CD4-positive, alpha-beta T cell treated with Interleukin-12 subunit alpha and Interleukin-12 subunit beta, for 1 hour (primary cell): Measurements from ENCODE around the gene KCNIP4.

Experiments used
- DNase-seq: peaks from one replicate; pipeline ENCODE4 v3.0.0-alpha.2; 2020

KCNIP4 gene

DNA sequence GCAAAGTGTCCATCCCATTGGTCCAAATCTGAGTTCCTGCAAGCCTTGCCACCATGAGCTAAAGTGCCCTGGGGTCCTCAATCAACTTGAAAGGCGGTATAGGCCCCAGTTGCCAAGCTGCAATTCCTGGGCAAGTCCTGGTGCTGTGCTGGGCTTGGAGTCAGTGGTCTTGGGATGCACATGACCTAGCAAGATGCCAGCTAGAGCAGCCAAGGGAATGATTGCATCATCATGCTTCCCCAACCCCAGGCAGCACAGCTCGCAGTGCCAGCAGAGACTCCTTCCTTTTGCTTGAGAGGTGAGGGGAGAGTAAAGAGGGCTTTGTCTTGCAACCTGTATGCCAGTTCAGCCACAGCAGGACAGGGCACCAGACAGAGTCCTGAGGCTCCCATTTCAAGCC is 50.5 kb downstream of the KCNIP4 start:
- no peak for DNase-seq

DNA sequence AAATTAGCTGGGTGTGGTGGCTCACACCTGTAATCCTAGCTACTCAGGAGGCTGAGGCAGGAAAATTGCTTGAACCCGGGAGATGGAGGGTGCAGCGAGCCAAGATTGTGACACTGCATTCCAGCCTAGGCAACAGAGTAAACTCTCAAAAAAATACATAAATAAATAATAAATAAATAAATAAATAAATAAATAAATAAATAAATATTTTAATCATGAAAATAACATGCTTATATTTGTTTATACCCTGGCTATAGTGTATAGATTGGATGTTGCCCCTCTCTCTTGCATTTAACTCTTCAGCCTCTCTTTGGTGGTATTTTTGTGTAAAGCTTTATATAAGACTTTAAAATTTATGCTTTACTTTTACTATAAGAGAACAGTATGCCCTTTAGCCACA is 51.8 kb downstream of the KCNIP4 start:
- no peak for DNase-seq

DNA sequence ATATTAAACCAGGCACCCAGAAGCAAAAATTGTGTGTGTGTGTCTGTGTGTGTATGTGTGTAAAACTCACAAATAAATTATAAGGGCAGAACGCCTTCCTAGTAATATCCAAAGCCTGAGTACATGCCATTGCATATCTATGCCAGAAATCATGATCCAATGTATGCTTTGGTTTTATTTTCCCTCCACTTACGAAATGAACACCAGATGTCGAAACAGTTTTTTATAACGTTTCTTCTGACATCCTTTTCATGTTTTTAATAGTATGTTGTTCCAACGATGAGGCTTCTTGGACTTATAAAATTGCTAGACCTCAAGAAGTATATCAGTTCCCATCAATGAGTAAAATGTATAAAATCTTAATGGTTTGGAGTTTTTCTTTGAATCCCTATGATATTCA is 55.4 kb downstream of the KCNIP4 start:
- no peak for DNase-seq

DNA sequence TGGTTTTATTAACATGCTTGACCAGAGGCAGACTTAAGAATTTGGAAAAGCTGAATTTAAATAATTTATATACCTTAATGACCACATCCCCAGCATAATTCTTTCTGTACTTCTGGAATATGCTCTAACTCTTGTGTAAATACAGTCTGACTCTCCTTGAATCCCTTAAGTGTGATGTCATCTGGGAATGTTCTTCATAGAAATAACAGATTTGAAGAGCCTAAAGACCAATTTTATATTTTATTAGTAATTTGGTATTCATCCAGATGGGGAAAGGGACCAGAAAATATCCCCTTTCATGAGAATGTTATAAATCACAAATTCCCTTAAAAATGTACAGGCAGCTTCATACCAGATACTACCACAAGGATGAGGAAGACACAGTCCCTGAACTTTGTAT is 58.3 kb downstream of the KCNIP4 start:
- no peak for DNase-seq

DNA sequence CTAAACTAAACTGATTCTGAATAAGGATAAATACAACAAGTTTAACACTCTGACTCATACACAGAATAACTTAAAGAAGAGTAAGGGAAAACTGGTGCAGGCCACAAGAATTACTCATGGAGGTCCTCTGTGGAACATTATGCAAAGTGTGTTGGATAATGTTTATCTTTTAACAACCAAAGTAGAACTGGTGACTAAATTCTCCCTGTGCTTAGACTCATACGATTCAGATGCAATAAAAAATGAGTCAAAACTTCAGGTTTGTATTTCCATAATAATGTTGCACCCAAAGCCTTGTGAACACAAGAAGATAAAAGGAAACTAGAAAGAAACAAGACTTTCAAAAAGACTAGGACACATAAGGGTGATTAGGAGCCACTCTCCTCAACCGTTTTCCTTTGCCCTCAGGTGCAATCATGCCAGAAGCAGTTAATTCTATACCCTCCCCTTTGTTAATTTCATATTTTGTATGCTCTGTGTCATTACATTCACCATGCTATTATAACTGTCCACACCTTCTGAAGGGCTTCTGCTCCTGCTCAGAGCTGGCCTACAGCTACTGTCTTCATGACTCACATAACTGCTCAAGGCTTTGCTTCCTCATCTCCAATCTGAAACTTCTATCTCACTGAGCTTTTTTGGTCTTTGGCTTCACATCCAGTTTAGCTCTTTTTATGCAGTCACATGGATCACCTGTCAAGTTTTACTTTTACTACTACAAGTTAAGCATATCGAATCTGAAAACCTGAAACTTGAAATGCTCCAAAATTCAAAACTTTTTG is 60.2 kb downstream of the KCNIP4 start:
- DNase-seq = no peak

DNA sequence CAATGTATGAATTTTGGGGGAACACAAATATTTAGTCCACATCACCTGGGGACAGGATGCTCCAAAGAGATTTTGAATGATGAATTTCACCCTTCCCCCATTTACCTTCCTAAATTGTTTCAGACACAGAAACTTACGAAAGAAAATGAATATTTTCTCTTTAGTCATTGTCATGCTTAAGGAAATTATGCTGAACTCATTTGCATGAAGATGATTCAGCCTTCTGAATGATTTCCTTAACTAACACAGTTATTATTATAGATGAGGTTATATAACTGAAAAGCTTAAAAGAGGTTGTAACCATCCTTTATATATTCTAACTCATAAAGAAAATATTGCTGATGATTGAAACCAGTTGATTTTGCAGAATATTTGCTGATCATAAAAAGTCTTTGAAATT is 61.1 kb downstream of the KCNIP4 start:
- DNase-seq = no peak

DNA sequence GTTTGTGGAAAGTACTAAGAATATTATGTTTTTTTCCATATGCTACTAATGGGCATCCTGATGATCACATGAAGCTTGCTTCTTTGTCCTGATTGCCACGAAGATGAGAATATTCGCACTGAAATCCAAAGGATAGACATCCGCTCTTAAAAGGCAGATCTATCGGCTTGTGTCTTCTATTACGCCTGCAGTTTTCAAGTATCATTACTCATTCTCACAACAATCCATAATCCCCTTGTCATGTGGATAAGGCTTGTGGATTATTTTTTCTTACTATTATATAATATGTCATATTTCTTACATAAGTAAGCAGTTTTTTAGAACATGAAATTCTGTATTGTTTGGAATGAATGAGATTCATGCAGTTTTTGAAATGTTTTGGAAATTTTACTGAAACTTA is 62.8 kb downstream of the KCNIP4 start:
- no peak for DNase-seq

DNA sequence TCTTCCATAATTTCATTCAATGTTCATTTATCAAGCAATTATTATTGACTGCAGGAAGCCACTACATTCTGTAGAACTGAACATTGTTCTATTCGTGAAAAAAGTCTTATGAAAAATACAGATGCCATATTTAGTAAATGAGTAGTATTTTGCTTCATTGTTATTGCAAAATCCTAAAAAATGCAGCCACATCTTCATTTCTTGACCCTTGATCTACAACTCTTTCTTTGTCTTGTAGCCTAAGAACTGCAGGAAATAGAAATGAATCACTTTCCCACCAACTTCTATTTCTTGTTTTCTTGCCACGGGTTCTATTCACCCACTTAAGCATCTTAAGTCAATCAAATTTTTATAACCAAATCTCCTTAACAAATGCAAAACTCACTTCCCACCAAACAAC is 63.3 kb downstream of the KCNIP4 start:
- DNase-seq = no peak

DNA sequence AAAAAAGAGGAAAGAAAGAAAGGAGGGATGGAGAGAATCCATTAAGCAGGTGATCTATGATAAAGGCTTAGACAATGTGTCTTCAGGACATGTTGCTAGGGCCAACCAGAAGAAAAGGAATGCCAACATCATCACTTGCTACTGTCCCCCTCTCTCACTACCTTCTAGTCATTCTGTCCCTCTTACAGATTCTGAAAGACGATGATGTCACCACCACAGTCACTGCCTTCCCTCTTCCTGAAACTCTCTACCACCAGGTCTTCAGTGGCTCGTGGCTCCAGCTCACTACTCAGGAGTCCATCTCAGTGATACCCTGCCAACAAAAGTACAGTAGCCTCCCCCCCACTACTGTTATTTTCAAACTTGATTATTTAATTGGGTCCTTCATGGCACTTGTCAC is 64.0 kb downstream of the KCNIP4 start:
- DNase-seq = no peak

DNA sequence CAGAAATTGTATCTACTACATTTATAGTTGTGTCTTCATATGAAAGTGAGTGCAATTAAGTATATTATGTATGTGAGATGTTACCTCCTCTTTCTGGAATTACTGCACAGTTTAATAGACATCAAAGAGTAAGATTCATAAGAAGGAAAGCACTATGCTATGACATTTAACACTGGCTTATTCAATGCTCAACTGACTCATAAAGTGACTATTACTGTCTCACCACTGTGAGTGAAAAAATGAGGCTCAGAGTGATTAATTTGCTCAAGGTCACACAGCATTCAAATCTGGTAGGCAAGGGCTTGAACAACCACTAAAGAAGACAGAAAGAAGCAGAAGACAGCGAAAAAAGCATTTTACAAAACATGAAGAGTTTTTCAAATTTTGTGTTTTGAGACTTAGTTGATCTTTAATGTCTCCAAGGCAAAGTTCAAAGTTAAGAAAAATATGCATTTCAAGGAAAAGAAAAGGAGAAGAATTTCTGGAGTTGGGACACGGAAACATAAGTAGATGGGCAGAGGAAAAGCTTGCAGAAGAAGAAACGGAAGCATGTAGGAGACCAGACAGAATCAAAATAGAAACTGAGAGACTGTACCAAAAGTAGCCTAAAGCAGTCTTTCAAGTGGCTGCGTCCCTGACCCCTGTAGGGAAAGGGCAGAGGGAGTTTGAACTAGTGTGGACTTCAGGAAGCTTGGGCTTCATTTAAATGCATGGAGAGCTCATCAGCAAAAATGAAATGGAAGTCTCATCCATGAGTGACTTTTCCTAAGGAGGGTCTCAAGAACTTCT is 66.3 kb downstream of the KCNIP4 start:
- no peak for DNase-seq

DNA sequence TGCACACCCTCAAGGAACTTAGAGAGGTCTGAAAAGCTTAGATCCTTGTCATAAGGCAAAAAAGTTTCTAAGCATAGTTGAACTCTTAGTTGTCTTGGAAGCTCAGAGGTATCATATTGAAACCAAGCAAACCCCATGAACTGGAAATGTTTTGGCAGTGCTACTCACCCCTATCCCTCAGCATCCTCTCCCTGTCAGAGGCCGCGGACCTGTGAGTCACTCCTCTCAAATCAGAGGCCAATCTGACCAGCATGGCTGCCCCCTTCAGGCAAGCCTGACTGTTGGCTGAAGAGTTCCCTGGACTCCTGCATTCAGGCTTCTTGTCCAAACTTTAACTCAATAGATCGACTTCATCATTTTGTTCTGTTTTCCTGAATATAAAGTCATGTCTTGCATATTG is 69.4 kb downstream of the KCNIP4 start:
- DNase-seq = no peak

DNA sequence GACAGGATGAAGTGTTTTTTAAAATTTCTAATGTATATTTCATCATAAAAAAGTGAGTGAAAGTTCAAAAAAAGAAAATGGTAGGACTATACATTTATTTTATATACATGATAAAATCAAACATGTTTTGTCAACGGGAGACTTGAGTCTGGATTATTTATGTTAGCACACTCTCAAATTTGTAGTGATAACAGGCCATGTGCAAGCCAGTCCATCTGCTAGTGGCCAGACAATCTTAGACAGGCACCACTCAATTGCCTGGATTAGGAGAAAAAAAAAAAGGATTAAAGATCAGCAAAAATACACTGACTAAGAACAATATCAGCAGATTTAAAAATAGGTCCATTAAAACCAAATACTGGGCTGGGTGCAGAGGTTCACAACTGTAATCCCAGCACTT is 71.9 kb downstream of the KCNIP4 start:
- no peak for DNase-seq

DNA sequence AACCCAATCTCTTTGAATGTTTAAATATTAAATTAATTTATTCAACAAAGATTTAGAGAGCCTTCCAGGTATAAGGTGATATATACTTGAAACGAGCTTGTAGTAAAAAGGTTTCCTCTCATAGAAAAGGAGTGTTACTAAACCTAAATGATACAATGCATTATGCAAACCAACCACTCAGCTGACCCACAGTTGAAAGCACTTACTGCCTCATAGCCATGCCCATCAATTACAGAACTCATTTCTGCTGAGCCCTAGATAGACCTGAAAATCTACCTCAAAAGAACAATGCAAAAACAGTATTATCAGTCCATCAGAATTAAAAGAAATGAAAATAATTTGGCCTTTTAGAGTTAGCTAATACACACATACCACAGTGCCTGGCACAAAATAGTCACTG is 75.4 kb downstream of the KCNIP4 start:
- DNase-seq = no peak

DNA sequence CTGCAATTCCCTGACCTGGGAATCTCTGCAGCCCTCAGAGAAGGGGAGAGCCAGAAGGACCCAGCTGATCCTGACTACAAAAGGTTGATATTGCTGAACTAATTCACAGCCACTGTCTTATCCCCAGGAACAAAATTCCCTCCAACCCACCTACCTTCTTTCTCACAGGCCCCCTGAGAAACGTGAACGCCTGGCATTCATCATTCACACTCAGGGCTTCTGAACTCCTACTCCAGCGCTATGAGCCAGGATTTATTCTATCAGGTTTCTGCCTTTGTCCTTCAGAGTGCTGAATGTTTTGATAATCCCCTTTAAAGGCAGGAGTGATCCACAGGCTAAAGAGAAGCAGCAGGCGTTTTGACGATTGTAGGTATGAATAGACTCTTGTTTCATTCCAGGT is 76.5 kb downstream of the KCNIP4 start:
- DNase-seq = no peak

DNA sequence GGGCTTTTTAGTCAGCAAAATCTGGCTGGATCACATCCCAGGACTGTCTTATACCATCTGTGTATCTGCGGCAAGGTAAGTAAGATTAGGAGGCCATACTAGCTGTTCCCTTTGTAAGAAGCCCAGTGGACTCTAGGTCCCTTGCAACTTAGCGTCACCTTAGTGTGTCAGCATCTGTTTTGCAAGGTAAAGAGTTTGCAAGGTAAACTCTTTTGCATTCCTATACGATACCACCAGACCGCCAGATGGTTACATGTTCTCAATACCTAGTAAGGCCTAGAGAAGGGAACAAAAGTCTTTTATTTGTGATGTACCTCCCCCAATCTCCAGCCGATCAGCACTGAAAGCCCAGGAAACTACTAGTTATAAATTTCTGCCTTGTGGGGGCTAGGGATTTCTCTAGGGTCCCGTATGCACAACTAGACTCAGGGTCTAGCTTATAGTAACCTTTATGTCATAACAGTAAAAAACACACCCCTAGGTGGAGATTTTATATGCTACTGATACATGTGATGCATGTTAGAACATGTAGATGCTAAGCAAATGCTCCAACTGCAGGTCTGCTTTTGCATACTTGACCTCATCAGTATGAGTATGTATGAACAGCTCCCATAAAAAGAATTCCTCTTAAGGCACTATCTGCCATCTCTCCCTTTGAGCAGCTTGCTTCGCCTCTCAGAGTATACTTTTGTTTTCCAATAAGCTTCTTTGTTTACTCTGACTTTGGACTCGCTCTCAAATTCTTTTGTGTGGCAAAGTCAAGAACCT is 78.4 kb downstream of the KCNIP4 start:
- no peak for DNase-seq

DNA sequence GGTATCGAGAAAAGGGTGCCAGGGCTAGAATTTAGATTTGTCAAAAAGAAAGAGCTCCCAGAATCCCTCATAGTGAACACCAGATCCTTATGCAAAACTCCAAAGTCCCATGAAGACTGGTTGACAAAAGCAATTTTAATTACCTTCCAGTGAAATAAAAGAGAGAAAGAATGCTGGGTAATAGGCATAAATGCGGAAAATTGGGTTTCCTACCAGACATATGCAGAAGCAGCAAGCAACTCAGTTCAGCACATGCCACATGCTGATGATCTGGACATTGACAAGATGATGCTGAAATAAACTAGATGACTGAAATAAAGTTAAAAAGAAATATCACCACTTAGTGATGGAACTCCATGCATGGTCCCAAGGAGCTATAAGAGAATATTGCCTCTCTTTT is 83.9 kb downstream of the KCNIP4 start:
- DNase-seq = no peak

DNA sequence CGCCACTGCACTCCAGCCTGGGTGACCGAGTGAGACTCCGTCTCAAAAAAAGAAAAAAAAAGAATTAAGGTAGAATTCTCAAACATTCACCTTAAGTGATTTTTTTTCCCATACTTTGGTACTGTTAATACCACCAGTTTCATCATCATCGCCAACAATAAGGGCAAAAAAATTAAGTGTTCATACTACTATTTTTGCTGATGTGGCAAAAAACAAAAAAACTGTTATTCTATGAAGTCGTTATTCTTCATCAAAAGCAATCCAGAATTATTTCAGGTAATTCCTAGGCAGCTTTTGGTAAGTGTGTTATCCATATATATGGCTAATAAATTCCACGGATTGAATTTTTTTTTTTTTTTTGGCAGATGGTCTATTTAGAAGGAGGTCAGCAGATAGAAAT is 85.7 kb downstream of the KCNIP4 start:
- no peak for DNase-seq

DNA sequence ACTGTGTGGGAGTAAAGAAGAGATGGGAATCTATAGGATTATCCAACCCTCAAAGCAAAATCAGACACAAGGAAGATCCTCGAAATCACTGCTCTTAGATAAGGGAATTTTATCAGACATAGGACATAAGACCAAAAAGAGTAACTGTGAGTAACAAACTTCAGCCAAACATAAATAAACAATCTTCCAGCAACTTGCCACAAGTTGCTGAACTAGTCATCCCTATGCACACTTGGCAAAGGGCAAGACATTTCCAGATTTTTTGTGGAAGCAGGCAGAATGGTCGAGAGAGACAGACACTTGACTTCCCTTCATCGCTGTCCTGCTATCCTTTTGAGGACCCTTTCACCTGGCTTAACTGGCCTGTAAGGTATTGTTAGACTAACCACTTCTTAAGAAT is 89.6 kb downstream of the KCNIP4 start:
- no peak for DNase-seq

DNA sequence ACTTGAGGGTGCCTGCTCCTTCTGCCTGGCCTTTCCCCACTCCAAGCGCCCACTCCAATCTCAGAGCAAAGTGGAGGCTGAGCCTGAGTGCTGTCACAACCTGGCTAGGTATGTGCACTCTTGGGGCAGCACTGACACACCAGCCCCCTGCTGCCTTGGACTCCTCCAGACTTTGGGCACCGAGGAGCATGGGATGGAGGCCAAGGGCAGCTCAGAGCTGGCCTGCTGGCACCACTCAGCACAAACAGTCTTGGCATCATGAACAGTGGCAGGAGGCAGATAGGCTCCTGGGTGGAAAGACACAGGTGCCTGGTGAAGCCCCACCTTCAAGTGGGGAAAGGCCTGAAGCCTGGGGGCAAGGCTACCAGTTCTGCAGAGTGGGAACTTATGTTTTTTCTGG is 91.8 kb downstream of the KCNIP4 start:
- no peak for DNase-seq

DNA sequence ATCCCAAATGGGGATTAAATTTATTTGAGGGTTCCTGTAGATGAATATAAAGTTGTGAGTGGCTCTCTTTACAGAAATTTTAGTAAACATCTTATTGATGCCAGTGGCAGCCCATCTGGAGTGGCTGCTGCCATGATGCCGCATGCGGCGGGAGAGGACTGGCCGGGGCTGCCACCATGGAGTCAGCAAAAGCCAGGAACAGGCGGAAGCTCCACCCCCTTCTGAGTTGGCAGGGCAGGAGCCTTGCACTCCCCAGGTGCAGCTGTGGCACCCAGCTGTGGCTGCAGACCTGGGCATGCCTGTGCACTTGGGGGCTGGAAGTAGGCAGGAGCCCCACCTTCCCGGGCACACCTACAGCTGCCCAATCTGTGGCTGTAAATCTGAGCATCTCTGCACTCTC is 92.3 kb downstream of the KCNIP4 start:
- DNase-seq = no peak

DNA sequence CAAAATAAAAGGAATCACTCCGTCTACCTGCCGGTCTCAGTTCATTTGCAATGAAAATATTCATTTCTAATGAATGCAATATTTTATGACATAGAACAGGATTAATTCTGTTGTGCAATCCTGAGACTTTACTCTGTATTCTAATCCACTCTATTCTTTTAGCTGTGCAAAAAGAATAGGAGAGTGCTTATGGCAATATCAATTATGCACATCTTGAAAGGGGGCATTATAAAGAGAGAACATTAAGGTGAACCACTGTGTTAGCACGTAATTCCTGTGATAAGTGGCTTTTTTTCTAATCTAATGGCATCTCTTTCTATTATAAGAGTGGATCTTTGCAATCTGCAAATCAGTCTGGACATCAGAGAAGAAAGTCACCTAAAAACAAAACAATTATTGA is 99.5 kb downstream of the KCNIP4 start:
- no peak for DNase-seq

DNA sequence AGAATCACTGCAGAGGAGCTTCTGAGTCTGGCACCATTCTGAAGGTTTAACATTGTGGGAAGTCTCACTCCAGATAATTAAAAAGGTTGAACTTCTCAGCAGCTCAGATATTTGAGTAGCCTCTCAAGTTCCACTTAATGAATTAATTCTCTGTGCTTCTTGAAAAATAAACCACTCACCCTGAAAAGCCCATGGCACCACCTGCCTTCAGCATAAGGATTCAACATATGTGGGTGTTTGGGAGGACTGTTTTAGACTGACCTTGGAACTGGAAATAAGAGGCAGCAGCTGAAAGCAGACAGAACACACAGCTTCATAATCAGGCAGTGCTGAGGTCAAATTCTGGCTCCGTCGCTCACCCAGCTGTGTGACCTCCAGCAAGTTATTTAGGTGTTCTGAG is 100.6 kb downstream of the KCNIP4 start:
- no peak for DNase-seq

DNA sequence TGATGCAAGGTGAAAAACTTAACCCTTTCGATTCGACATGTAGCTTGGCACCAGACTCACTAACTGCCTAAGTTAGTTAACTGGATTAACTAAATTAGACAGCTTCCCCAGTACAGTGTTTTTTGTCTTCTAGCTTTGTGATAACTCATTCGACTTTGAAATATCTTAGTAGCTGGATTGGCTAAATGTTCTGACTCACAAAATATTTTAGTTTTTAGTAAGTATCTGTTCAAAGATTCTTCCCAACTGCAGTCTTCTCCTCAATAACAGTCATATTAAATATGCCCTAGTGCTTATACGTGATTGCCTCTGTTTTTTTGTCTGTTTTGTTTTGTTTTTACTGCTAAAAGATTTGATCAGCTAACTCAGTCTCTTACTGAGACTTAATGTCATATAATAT is 102.9 kb downstream of the KCNIP4 start:
- no peak for DNase-seq

DNA sequence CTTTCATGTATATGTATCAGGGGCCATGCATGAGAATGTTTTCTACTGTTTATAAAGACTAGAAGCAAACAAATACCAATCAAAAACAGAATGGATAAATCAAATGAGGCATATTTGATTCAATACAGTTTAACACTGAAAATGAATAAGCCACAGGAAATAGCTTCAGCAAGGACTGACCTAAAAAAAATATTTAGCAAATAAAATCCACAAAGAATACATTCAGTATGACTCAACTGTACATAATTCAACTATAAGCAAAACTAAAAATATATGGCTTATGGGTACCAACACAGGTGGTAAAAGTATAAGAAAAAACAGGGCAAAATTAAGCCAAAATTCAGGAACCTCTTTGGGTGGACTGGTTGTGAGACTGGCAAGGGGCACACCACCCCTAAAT is 112.9 kb downstream of the KCNIP4 start:
- DNase-seq = no peak
